GM12864 (cell line): ENCODE data around the gene CYP2S1.

Source experiments
- DNase-seq: peaks from one replicate; pipeline ENCODE4 v3.0.0-alpha.2; 2011; ENCODE audit warnings: low read depth
- H3K4me3 ChIP-seq: 2 replicates; pipeline ENCODE4 v1.5.1; 2011; ENCODE audit warnings: mild to moderate bottlenecking, low read depth, low read length, control low read depth
- CTCF ChIP-seq: IDR thresholded peaks from 2 replicates; pipeline ENCODE4 v1.5.1; 2011; ENCODE audit warnings: low read depth, mild to moderate bottlenecking, moderate library complexity, low read length, control low read depth, inconsistent platforms; ENCODE audit errors: missing control alignments

CYP2S1 gene

GRCh38 chr19:41217741-41218140, 24.7 kb downstream of the CYP2S1 start:
- TF ChIP-seq CTCF: no peak
- DNase-seq: no peak
- no peak overlapping the region for H3K4me3 ChIP-seq

GRCh38 chr19:41218249-41218614, 25.2 kb downstream of the CYP2S1 start:
- no peak for DNase-seq
- H3K4me3 ChIP-seq: no peak overlapping the region
- TF ChIP-seq CTCF: no peak

- DNase-seq: no peak
- no peak within 1 kb of the TSS for H3K4me3 ChIP-seq
- no peak for TF ChIP-seq CTCF
Observed at GRCh38 chr19:41218615-41219507, 25.8 kb downstream of the CYP2S1 start, which contains the start of gene AXL. Gene AXL, plus strand, starts transcription at chr19:41219223. Its CDS starts 170 bp downstream, at chr19:41219393.

- H3K4me3 ChIP-seq: no peak overlapping the region
- no peak for DNase-seq
- TF ChIP-seq CTCF: no peak
Observed at GRCh38 chr19:41219924-41220567, 27.0 kb downstream of the CYP2S1 start.

- no peak for TF ChIP-seq CTCF
- no peak for DNase-seq
- no peak overlapping the region for H3K4me3 ChIP-seq
Observed at GRCh38 chr19:41220811-41221210, 27.8 kb downstream of the CYP2S1 start.

GRCh38 chr19:41221514-41222205, 28.6 kb downstream of the CYP2S1 start:
- no peak overlapping the region for H3K4me3 ChIP-seq
- no peak for DNase-seq
- no peak for TF ChIP-seq CTCF
